Heart right ventricle (tissue), 16 donors: ENCODE results near the gene TLL1. TPM values are rescaled to one million over a fixed set of nuclear protein-coding genes. Genes with fewer than 3 reads are reported as not detected.

Experiments used
- ATAC-seq, 8 donors: fragments of 200-7000 bp; cut with Tn5 transposase; one replicate each; pipeline ENCODE4 v1.9.1; 2020; ENCODE audit warnings: mild to moderate bottlenecking in 8 of 8, moderate library complexity in 8 of 8, moderate number of reproducible peaks in 1 of 8
- DNase-seq, 2 donors: peaks; one replicate each; pipeline ENCODE4 v3.0.0-alpha.2; 2020
- H3K27ac ChIP-seq, 10 donors: fragments of 200-600 bp; sonication (generic) in 2 of 10; one replicate each; pipeline versions ENCODE4 v1.5.0 to v1.8.0; 2020 to 2022; ENCODE audit warnings: mild to moderate bottlenecking in 3 of 10
- H3K27me3 ChIP-seq, 7 donors: fragments of 200-600 bp; one replicate each; pipeline ENCODE4 v1.8.0; 2021 to 2022; ENCODE audit warnings: mild to moderate bottlenecking in 2 of 7
- H3K36me3 ChIP-seq, 9 donors: fragments of 200-600 bp; sonication (generic) in 1 of 9; one replicate each; pipeline versions ENCODE4 v1.5.0 to v1.8.0; 2020 to 2022; ENCODE audit warnings: mild to moderate bottlenecking in 2 of 9
- H3K4me1 ChIP-seq, 9 donors: fragments of 200-600 bp; sonication (generic) in 1 of 9; one replicate each; pipeline versions ENCODE4 v1.5.0 to v1.8.0; 2020 to 2022; ENCODE audit warnings: mild to moderate bottlenecking in 4 of 9
- H3K4me3 ChIP-seq, 10 donors: fragments of 200-600 bp; sonication (generic) in 2 of 10; one replicate each; pipeline versions ENCODE4 v1.5.0 to v1.8.0; 2020 to 2022; ENCODE audit warnings: mild to moderate bottlenecking in 7 of 10, moderate library complexity in 2 of 10
- H3K9me3 ChIP-seq, 11 donors: fragments of 200-600 bp in 10 of 11; sonication (generic) in 2 of 11; one replicate each; pipeline versions ENCODE4 v1.5.0 to v1.8.0; 2013 to 2022; ENCODE audit warnings: mild to moderate bottlenecking in 2 of 11, control low read depth in 1 of 11, moderate library complexity in 1 of 11
- WGBS, 2 donors: extraction: QIAGEN DNeasy Blood & Tissue Kit; methylation state at CpG; one replicate each; pipeline ENCODE4 v1.1.7; 2013; ENCODE audit warnings: inconsistent platforms in 1 of 2; 5-methylcytosine and 5-hydroxymethylcytosine counted together
- intact Hi-C, 10 donors: fragments of 100-400 bp; cut with DNase I; formaldehyde crosslinking; loops; one replicate each; pipeline versions ENCODE4 v1.11.1 to v1.14.2; 2022
- polyA plus RNA-seq, 2 donors: library from polyadenylated mRNA; stranded (reverse); fragments of 200-250 nt; gene quantifications; one replicate each; pipeline ENCODE4 v1.2.3, GENCODE V29; 2013
- total RNA-seq, 10 donors: library from RNA; stranded (reverse); fragmentation: NEBNext Ultra II Directional in 3 of 10; extraction: Animal tissue kit (Norgen Biotek cat#: 25700) in 3 of 10; gene quantifications; one replicate each; pipeline versions ENCODE4 v1.2.1 to v1.2.4, GENCODE V29; 2021 to 2023
- TF ChIP-seq, protein P1 (sequence below), 9 donors: fragments of 200-600 bp; sonication (generic) in 2 of 9; IDR thresholded peaks; one replicate each; pipeline versions ENCODE4 v1.5.0 to v1.8.0; 2021 to 2022; ENCODE audit warnings: antibody characterized with exemption in 9 of 9, mild to moderate bottlenecking in 5 of 9, moderate library complexity in 1 of 9
- donor health status: Arrhythmogenic right ventricular cardiomyopathy.
- donor health status: ischemic (EF 13 %, LVEDD 7.1; RV severe dilation, severe dysfunction).
- donor health status: healthy with polysubstance abuse.
- donor health status: DM: no; HTN: yes; CAD: no.
- donor health status: DM: no; HTN: no; CAD: no.
- donor health status: ischemic (EF 25% LVEDD 6.9; RV normal size, moderate dysfunction).
- donor health status: ischemic (EF 25% LVEDD 5.7; RV mildly dilated, moderate dysfunction).
- donor health status: healthy.
- donor health status: DM: yes; HTN: yes; CAD: no.
- donor health status: Ischemic cardiomyopathy.
- donor health status: ischemic (EF 35%, LVEDD 5.7; RV mildly dilated, moderate dysfunction).
- donor health status: nonischemic (EF 11% LVEDD 7.7; RV severe dilation, severe dysfunction).
- donor health status: DM: yes; HTN: yes; CAD: no.
- donor health status: PGD.
- donor health status: ischemic (EF 29% LVEDD 5.4; RV normal size, mild dysfunction).
- donor health status: nonischemic (EF 23%, LVEDD 6.1; RV moderate dilation, normal function).

Gene TLL1
- total and polyA plus RNA-seq, 12 donors, result 0.17 to 2.3 (median 0.71) TPM

- TF ChIP-seq, protein P1, sequence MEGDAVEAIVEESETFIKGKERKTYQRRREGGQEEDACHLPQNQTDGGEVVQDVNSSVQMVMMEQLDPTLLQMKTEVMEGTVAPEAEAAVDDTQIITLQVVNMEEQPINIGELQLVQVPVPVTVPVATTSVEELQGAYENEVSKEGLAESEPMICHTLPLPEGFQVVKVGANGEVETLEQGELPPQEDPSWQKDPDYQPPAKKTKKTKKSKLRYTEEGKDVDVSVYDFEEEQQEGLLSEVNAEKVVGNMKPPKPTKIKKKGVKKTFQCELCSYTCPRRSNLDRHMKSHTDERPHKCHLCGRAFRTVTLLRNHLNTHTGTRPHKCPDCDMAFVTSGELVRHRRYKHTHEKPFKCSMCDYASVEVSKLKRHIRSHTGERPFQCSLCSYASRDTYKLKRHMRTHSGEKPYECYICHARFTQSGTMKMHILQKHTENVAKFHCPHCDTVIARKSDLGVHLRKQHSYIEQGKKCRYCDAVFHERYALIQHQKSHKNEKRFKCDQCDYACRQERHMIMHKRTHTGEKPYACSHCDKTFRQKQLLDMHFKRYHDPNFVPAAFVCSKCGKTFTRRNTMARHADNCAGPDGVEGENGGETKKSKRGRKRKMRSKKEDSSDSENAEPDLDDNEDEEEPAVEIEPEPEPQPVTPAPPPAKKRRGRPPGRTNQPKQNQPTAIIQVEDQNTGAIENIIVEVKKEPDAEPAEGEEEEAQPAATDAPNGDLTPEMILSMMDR (IDR thresholded peaks at IDR 0.05), result no peak
Measured at GRCh38 chr4:165926307-165926706, 53.3 kb downstream of the TLL1 start.

GRCh38 chr4:165927366-165927765 is 54.3 kb downstream of the TLL1 start:
- Histone ChIP-seq H3K27me3 (no peaks in the 10 kb centered on the region), H3K36me3 (no peaks in the 10 kb centered on the region), H3K9me3 (no peaks in the 10 kb centered on the region), H3K4me1 (no peaks in the 10 kb centered on the region), H3K27ac (no peak overlapping the region), H3K4me3 (no peak overlapping the region)
- ATAC-seq (no peak), DNase-seq (no peak)
- intact Hi-C loops, result no loop called here
- TF ChIP-seq, protein P1 (IDR thresholded peaks at IDR 0.05), result no peak
- 93 to 97% methylated on average over 3 of the region's 3 CpGs for WGBS, 2 donors

More at GRCh38 chr4:165926307-165926706, 53.3 kb downstream of the TLL1 start:
- Histone ChIP-seq H3K4me3 (no peak overlapping the region), H3K27me3 (no peaks in the 10 kb centered on the region), H3K36me3 (no peaks in the 10 kb centered on the region), H3K4me1 (no peaks in the 10 kb centered on the region), H3K27ac (no peak overlapping the region), H3K9me3 (no peaks in the 10 kb centered on the region)
- intact Hi-C loops, result no loop called here
- DNase-seq, result no peak
- 49 to 65% methylated on average over 6 of the region's 6 CpGs for WGBS, 2 donors
- no peak for ATAC-seq

DNA sequence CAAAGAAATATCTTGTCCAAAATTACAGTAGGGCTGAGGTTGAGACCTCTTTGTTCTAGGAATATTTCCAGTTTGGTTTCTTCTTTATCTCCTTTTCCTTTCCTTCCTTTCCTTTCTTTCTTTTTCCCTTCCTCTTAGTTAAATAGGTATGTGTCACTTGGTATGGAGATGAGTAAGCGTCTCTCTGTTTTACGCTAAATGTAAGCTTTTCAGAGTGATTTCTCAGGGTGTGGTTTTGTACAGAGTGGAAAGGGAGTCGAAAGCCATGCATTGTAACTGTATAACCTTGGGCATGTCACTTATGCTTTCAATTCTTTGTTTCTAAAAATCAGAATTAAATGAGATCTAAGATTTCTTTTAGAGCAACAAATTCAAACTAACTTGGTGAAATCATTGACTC is 54.8 kb downstream of the TLL1 start:
- WGBS, 2 donors, result 92 to 93% methylated on average over 3 of the region's 3 CpGs
- intact Hi-C loops, result no loop called here
- Histone ChIP-seq H3K4me3 (no peak overlapping the region), H3K36me3 (no peaks in the 10 kb centered on the region), H3K27ac (no peak overlapping the region), H3K4me1 (no peaks in the 10 kb centered on the region), H3K27me3 (no peaks in the 10 kb centered on the region), H3K9me3 (no peaks in the 10 kb centered on the region)
- DNase-seq (no peak), ATAC-seq (no peak)
- TF ChIP-seq, protein P1 (IDR thresholded peaks at IDR 0.05), result no peak

GRCh38 chr4:165928601-165929000 is 55.6 kb downstream of the TLL1 start:
- WGBS, 2 donors, result 91 to 97% methylated on average over 2 of the region's 2 CpGs
- TF ChIP-seq, protein P1 (IDR thresholded peaks at IDR 0.05), result no peak
- H3K4me3 ChIP-seq, result no peak overlapping the region
- no peaks in the 10 kb centered on the region for H3K36me3 ChIP-seq
- H3K27ac ChIP-seq, result no peak overlapping the region
- H3K27me3 ChIP-seq, result no peaks in the 10 kb centered on the region
- intact Hi-C loops, result no loop called here
- ATAC-seq (no peak), DNase-seq (no peak)
- no peaks in the 10 kb centered on the region for H3K4me1 ChIP-seq
- no peaks in the 10 kb centered on the region for H3K9me3 ChIP-seq
